GF-D8 (cell line): ENCODE results near the gene GINS2.

Experiments used
- DNase-seq: peaks from one replicate; lab custom pipeline; 2025; lab: John Stamatoyannopoulos, UW

Gene GINS2

GRCh38 chr16:85640254-85640558, 48.5 kb downstream of the GINS2 start:
- no peak for DNase-seq

- no peak for DNase-seq
Observed at GRCh38 chr16:85639529-85640253, 49.1 kb downstream of the GINS2 start.

DNA sequence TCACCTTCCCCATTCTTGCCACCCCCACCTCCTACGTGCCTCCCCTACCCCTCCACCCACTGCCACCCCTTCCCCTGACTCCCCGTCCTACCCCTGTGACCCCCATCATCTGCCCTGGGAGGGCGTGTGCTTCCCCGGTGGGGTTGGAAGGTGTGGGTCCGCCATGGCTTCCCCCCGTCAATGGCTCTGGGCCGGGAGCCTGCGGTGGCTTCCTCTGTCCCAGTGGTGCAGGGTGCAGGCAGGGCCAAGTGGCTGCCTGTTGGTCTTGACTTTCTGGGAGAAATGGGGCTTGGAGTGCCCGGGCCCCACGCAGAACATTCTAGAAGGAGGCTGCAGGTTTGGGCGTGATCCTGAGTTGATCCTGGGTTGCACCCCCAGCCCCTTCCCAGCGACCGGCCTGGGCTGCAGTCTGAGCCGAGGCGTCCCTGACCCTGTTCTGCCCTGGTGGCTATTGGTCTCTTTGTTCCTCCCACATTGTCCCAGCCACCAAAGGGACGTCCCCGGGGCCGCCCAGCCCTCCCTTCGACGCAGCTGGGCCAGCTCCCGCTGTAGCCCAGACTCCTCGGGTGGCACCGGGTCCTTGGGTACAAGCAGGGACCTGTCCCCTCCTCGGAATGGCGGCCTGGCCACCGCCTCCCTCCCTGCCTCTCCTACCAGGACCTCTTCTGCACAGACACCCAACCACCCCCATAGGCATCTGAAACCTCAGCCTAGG, 49.9 kb downstream of the GINS2 start:
- DNase-seq: no peak

- no peak for DNase-seq
Observed at GRCh38 chr16:85637808-85638647, 50.7 kb downstream of the GINS2 start.

- no peak for DNase-seq
Observed at GRCh38 chr16:85637061-85637807, 51.5 kb downstream of the GINS2 start.

DNA sequence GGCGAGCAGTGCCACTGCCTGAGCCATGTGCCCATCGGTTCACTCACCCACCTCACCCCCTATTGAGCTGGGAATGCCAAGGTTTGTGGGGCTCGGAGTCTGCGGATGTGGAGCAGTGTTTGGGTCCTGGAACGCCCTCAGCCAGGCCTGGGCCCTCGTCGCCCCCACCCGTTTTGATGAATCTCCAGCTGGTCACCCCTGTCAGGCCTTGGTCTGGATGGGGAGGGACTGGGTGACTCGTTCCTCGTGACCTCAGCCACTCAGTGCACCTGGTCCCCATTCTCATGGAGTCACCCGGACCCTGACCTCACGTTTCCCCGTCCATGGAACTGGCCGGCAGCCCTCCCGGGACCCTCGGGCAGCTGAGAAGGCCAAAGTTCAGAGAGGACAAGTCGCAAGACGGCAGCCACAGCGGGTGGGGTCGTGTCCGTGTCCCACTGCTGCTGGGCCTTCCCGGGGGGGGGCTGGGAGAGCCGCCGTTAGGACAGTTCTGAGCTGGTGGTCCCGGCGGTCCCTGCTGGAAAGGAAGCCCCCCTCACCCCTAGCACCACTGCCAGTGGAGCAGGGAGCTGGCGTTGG, 52.4 kb downstream of the GINS2 start:
- DNase-seq: no peak

DNA sequence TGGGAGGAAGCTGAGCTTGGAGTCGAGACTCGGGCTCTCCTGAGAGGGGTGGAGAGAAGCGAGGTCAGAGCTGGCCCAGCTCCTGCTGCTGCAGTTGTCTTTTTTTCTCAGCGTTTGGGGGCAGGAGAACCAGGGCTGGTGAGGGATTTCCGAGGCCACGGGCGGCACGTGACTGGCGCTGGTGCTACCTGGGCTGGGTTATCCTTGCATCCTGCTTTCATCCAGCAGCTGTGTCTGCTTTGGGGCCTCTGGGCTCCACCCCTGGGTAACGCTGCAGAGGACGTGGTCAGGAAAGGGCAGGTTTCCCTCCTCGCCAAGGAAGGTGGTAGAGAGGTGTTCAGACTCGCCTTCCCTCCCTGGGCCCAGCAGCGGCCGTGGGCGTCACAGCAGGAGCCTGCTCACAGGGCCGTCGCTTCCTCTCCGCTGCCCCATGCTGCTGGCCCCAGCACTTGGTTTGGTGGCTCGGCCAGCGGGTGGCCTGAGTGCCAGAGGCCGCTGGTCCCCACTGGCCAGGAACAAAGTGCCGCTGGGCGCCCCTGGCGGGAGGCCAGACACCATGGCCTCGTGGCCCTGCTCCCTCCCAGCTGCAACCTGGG, 53.1 kb downstream of the GINS2 start:
- DNase-seq: no peak

DNA sequence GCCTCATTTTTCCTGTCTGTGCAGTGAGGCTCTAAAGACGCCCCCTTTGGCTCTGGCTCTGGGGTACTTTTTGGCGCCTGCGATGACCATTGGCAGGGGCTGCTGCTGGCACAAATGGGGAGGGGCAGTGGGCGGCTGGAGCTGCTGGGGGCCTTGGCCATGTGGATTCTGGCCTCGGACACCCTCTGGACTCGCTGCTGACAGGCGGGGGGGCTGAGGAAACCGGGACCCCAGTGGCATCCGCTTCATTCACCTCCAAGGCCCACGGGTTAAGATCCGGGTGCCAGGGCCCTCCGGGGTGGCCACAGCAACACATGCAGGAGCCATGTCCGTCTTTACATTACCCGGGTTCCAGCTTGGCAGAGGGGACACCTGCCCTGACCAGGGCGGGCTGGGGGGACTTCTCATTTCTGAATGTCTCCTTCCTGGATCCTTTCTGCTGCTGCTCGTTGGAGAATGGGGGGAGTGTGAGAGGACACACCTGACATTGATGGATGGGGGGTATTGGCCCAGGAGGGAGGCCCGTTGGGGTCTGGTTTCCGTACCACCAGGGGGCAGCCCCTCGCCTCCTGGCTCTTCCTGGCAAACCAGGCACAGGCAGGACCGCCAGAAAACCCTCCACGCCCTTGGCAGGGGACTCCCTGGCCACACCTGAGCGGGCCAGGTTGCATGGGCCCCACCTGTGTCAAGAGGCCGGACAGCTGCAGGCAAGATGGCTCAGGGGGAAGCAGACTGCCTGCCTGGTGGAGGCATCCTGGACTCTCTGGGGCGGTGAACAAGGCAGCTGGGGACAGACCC, 53.8 kb downstream of the GINS2 start:
- no peak for DNase-seq

DNA sequence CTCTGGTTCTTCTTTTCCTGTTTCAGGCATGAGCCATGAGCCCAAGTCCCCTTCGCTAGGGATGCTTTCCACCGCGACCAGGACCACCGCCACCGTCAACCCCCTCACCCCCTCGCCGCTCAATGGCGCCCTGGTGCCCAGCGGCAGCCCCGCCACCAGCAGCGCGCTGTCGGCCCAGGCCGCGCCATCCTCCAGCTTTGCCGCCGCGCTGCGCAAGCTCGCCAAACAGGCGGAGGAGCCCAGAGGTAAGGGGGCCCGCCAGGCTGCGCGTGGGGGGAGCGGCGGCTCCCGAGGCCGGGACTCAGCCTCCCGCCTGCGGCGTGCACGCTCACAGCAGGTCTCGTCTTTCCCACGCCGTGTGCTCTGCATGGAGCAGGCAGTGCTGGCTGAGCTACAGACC, 54.9 kb downstream of the GINS2 start:
- no peak for DNase-seq

GRCh38 chr16:85633438-85633743, 55.4 kb downstream of the GINS2 start:
- DNase-seq: no peak

GRCh38 chr16:85632709-85633437, 55.9 kb downstream of the GINS2 start:
- DNase-seq: no peak

GRCh38 chr16:85631802-85632393, 56.9 kb downstream of the GINS2 start:
- DNase-seq: no peak

DNA sequence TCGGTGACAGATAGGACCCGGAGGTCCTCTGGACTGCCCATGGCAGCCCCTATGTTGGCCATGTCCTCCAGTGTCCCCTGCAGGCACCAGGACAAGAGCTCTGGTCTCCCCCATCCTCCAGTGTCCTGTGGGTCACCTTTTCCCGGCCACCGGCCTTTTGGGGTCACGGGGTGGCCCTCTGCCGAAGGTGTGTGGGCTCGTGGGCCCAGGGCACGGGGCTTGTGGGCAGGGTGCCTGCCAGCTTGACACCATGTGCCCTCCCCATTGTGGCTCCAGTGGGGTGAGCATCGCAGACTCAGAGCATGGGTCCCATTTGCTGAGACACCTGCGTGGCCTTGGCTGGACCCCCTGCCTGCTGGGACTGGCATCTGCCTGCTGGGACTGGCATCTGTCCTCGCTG, 57.5 kb downstream of the GINS2 start:
- DNase-seq: no peak

GRCh38 chr16:85629853-85630252, 58.9 kb downstream of the GINS2 start:
- DNase-seq: no peak

DNA sequence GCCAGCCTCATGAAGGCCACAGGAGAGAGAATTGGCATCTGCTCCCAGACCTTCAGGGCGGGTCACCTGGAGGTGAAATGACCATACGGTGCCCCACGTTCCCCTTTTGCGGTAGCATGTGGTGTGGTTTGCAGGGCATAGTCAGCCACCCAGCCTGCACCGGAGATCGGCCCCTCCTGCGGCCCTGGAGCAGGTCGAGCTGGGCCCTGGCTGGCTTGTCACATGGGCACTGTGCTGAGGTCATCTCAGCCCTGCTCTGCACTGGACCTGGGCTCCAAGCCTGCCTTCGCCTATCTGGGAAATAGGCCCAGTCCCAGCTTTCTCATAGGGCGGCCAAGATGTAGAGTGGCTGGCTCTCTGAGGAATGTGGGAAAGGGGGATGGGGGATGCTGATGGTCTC, 59.4 kb downstream of the GINS2 start:
- no peak for DNase-seq

GRCh38 chr16:85628645-85629044, 60.1 kb downstream of the GINS2 start:
- DNase-seq: no peak

GRCh38 chr16:85628265-85628556, 60.5 kb downstream of the GINS2 start:
- DNase-seq: no peak

GRCh38 chr16:85627526-85628264, 61.1 kb downstream of the GINS2 start:
- DNase-seq: no peak

DNA sequence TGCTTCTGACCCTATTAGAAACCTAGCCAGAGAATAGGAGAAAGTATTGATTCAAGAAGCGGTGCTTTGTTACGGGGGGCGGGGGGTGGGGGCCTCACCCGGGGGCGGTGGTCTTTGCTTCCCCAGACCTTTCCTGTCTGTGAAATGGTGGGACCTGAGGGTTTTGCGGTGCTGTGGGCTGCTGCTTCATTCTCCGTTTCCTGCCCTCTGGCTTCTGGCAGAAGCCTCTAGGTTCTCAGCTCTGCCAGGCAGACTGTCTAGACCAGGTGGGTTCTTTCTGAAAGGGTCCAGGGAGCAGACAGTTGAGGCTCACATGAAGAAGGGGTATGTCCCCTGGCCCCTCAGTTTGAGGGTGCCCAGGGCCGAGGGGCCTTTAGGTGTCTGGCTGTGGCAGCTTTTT, 61.7 kb downstream of the GINS2 start:
- no peak for DNase-seq
